Right lung (tissue), 5 donors: Measurements from ENCODE around the gene EPHA1. TPM values are rescaled to one million over a fixed set of nuclear protein-coding genes. Genes with fewer than 3 reads are reported as not detected.
A peak's percentile ranks its signal among the peaks of the same experiment; 100 is the strongest.
"Not testable (repeated sequence)": the region's sequence is repeated elsewhere in the genome, so short reads cannot be mapped to it uniquely, and the experiment has no call there.

Experiments
- DNase-seq, 2 donors: peaks; one replicate each; pipeline ENCODE4 v3.0.0-alpha.2; 2013
- polyA plus RNA-seq, 5 donors: library from polyadenylated mRNA; unstranded; fragments of 120-200 nt; gene quantifications; one replicate each; pipeline versions ENCODE4 v1.2.1 to v1.2.3, GENCODE V29; 2013; ENCODE audit warnings: inconsistent platforms in 1 of 5, low replicate concordance in 1 of 5; ENCODE audit not compliant: insufficient read length in 5 of 5, insufficient read depth in 1 of 5

EPHA1 gene
- polyA plus RNA-seq, 5 donors = 10.5 to 15.8 (median 13.2) TPM

- DNase-seq = peak; percentile 93 to 95
Measured at GRCh38 chr7:143405173-143406001, 3.3 kb downstream of the EPHA1 start.

DNA sequence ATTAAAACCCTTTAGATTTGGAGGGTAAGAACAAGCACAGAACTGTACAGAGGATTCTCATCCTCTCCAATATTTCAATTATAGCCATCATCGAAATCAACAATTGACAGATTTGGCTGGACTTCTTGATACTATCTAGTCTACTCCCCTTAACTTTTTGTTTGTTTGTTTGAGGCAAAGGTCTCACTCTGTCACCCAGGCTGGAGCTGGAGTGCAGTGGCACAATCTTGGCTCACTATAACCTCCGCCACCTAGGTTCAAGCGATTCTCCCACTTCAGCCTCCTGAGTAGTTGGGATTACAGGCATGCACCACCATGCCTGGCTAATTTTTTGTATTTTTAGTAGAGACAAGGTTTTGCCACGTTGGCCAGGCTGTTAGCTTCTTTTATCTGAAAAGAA lies 6.4 kb downstream of the EPHA1 start:
- not testable (repeated sequence) for DNase-seq

DNA sequence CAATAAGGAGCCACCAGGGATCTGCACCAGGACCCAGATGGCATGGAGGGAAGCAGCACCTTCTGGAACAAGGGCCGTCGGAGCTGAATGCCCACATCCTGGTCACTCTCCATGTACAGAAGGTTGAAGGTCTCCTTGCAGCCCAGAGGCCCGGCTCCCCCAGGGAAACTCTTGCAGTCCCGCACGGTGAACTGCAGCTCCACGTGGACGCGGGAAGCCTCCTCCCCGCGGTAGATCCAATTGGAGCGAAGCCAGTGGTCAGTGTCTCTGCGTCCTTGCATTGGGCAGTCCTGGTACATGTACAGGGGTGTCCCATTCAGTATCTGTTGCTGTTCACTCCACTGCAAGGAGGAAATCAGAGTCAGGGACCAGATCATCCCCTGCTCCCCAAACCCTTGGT lies 7.4 kb downstream of the EPHA1 start:
- DNase-seq = no peak

GRCh38 chr7:143399642-143400041 lies 9.0 kb downstream of the EPHA1 start:
- DNase-seq = no peak

GRCh38 chr7:143399151-143399550 lies 9.5 kb downstream of the EPHA1 start:
- no peak for DNase-seq

DNA sequence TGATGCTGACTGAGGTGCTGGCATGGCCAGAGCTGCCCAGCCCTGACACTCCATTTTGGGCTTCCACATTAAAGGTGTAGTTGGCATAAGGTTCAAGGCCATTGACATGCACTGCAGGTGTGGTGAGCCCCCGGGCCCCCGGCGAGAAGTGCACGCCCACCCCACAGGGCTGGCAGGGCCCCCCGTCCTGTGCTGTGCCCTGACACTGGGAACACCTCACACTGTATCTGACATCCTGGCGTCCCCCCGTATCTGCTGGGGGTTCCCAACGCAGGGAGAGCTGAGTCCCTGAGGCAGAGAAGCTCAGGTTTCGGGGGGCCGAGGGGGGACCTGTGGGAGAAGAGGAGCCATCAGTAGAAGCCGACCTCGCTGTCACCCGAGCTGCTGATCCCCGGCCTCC lies 10.0 kb downstream of the EPHA1 start:
- DNase-seq = no peak

GRCh38 chr7:143397710-143398530 lies 10.7 kb downstream of the EPHA1 start:
- DNase-seq = no peak

DNA sequence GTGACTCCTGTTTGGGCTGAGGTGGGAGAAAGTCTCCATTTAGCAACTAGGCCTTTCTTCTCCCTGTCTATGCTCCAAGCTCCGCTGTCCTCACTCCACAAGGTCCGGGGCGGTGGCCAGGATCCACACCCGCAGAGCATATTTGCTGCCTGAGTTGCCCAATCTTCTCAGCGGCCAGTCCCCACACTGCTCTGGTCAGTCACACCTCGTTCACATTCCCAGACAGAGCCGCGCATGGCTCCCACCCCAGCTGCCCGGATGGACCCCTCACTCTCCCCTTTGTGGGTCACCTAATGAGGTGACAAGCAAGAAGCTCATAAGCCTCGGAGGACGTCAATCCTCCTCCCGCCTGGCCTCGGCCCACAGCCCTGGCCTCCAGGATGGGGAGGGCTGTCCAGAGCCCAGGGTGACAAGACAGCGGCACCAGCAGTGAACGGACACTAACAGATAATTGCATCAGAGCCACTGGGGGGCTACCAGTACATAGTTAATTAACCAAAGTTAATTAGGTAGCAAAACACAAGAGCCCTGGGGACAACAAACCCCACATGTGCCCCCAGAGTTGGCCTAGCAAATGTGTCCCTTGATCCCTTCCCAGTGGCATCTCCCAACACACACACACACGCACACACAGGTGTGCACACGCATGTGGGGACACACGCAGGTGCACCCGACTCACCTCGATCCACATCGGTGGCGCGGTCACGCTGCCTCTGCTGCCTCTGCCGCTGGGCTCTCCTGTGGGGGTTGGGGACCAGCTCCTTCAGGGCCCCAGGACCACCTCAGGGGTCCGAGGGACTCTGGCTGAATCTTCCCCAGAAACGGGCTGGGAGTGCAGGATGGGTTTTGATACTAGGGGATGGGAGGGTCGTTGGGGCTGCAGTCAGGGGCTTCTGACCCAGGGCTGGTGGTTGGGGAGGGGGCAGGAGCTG lies 11.8 kb downstream of the EPHA1 start:
- DNase-seq = peak; percentile 90 to 93

DNA sequence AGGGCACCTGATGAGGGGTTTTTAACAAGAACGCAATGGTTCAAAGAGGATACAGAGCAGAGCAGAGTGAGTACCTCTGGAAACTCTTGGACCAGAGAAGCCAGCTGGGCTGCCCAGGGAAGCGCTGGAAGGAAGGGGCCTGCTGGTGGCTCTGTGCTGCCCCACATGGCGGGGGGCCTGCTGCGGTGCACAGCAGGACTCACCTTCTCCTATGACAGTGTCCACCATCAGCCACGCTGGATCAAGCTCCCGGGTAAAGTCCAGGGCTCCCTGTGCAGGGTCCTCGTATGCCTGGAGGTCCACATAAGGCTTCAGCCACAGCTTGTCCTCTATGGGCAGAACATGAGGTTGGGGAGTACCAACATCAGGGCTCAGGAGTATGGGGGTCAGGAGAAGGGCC lies 12.5 kb downstream of the EPHA1 start:
- no peak for DNase-seq

DNA sequence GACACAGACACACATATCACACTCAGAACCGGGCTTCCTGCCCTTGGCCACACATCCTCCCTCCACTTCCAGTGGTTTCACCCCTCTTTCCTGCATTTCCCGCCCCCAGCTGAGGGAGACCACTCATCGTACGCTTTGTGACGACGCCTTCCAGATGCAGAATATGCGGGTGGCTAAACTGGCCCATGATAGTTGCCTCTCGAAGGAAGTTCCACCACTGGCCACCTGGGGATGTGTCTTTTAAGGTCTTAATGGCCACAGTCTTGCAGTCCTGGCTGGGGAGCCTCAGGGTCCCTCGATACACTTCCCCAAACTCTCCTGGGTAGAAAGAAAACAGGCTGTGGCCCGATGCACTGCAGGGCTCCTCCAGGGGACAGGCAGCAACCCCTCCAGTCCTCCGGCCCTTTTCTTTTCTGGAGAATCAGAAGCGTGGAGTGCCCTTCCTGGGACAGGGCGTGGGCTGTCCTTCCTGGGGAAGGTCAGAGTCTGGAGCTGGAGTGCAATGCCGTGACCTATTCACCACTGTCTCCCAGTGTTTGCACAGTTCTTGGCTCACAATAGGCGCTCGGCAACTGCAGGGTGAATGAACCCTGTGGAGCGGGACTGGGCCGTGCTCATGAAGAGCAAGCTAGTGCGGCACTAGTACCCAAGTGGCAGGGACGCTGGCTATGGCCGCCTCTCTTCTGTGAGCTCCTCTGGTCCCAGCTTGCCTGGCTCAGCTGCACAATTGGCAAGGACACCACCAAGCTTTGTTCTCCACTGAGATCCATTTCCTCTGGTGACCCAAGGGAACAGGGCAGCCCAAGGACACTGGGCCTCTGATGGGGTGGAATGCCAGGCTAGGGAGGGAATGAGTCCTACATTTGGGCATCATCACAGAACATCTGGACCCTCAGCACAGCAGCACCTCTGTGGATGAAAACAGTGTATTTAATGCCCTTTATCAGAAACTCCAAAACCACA lies 13.2 kb downstream of the EPHA1 start:
- DNase-seq = no peak

DNA sequence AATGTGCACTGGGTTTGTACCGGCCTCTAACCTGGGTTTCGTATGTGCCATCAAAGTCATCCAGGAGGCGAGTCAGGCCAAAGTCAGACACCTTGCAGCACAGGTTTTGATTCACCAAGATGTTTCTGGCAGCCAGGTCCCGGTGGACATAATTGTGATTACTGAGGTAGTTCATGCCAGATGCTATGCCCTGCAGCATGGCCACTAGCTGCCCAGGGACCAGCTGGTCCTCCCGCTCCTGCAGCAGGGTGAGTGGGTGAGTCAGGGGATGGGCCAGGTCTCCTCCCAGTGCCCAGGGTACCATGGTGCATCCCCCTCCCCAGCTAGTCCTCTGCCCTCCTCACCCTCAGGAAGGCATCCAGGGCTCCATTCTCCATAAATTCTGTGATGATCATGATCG lies 13.9 kb downstream of the EPHA1 start:
- no peak for DNase-seq

DNA sequence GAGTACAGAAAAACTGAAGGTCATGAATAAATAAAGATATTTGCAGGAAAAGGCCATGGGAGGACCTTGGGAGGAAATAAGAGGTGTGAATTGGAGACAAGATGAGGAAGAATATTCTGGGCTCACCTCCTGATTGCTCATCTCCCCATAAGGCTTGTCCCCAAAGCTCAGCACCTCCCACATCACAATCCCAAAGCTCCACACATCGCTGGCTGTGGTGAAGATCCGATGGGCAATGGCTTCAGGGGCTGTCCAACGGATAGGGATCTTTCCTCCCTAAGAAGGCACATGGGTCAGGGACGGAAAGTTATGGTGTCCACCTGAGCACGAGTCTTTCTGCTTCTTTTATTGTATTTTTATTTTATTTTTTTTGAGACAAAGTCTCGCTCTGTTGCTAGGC lies 14.6 kb downstream of the EPHA1 start:
- DNase-seq = no peak

- peak; percentile 76 to 77 for DNase-seq
Measured at GRCh38 chr7:143393267-143394041, 15.2 kb downstream of the EPHA1 start.

- no peak for DNase-seq
Measured at GRCh38 chr7:143392875-143393266, 15.8 kb downstream of the EPHA1 start.

DNA sequence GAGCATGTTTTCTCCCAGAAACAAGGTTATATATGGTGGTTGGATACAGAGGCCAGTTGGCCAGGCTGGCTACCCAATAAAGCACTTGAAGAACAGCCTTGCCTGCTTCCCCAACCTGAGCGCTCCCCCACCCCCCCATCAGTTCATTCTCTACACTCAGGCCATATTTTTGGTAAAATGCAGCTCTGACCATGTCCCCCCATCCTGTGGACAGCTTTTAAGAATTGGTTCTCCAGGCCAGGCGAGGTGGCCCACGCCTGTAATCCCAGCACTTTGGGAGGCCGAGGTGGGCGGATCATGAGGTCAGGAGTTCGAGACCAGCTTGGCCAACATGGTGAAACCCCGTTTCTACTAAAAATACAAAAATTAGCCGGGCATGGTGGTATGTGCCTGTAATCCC lies 16.2 kb downstream of the EPHA1 start:
- not testable (repeated sequence) for DNase-seq

DNA sequence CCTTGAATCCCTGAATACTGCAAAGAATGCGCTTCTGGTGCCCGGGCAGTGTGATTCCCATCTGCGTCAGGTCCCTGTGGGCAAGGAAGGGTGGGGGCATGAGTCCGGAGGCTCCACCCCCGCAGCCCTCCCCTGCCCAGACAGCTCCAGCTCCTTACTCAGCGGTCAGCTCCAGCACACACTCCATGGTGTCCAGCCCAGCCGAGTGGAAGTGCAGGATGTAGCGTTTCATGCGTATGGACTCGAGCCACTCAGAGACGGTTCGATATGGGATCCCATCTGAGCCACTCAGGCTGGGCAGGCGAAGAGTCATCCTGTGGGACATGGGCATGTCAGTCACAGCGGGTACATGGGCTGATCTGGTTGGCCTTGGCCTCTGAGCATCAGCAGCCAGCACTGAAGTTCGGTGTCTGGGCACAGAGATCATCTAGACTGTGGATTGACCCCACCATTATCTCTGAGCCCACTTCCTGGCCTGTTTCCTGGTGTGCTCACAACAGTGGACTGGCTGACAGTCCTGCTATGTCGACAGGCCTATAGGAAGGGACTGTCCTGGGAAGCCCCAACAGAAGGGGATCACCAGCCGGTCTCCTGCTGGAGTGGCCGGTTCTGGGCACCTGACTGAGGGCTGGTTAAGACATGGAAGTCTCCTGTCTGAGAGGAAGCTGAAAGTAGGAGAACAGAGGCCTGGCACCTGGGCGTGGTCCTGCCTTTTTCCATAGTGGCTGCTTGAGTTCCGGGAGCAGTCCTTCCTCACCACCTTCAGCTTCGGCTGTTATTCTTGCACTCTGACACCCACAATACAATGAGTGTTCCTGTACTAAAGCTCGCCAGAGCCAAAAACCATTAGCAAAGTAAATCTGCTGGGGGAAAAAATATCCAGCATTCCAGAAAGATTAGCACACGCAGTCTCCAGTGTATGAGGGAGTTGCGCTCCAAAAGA lies 16.9 kb downstream of the EPHA1 start:
- DNase-seq = no peak

- no peak for DNase-seq
Measured at GRCh38 chr7:143390773-143391317, 17.8 kb downstream of the EPHA1 start.

DNA sequence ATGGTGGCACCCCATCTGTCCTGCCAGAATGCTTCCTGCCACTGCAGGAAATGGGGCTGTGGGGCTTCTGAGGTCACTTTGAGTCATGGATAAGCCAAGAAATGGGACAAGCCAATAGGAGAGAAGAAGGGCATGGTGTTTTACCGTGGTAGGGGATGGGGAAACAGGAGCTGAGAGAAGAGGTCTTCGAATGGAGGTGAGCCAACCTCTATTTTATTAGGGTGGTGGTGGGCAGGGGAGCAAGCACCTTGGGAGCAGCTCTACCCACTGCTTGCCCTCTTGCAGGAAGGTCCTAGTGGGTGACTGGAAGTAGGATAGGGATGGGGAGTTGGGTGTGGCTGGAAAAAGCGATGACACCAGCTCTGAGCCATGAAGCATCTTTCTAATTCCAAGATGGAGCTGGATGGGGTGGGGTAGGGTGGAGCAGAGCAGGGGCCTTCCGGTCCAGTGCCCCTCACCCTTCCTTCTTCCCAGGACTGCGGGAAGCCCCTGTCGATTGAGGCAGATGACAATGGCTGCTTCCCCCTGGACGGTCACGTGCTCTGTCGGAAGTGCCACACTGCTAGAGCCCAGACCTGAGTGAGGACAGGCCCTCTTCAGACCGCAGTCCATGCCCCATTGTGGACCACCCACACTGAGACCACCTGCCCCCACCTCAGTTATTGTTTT lies 18.4 kb downstream of the EPHA1 start:
- DNase-seq = no peak
